HuH-7.5 (cell line): ENCODE data around the gene SPCS2.
A peak's percentile ranks its signal among the peaks of the same experiment; 100 is the strongest.
"Not testable (repeated sequence)": the region's sequence is repeated elsewhere in the genome, so short reads cannot be mapped to it uniquely, and the experiment has no call there.

ENCODE experiments used
- DNase-seq: peaks from one replicate; pipeline ENCODE4 v3.0.0; 2011; ENCODE audit warnings: low spot score

Gene SPCS2

GRCh38 chr11:74950374-74950969 lies 1.4 kb downstream of the SPCS2 start:
- no peak for DNase-seq

DNA sequence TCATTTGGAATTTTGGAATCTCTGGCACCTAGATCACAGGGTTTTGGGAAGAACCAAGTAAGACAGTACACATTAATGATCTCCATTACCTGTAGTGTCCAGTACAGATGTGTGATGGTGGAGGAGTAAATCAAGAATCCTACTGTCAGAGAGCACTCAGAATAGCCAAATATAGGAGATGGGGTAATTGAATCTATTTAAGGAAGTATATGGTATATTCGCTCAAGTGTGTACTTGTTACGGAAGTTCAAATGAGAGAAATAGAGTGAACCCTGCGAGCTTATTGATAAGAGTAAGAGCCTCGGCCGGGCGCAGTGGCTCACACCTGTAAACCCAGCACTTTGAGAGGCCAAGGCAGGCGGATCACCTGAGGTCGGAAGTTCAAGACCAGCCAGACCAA lies 2.2 kb downstream of the SPCS2 start:
- no peak for DNase-seq

DNA sequence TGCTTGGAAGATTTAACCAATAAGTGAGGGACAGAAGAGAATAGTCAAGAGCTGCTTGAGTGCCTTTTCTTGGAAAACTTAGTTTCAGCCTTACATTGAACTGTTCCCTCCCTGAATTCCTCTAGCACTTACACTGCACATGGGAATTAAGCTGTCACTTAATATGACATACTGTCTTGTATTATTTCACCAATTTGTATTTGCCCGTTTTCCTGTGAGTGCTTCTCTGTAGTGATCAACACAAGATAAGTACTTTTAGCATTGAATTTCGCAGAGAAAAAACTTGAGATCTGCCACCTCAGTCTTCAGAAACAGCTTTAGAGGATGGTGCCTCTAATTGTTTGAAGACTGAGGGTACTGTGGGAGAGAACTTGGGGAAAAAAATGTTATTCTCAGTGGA lies 3.7 kb downstream of the SPCS2 start:
- no peak for DNase-seq

GRCh38 chr11:74953451-74953850 lies 4.4 kb downstream of the SPCS2 start:
- no peak for DNase-seq

DNA sequence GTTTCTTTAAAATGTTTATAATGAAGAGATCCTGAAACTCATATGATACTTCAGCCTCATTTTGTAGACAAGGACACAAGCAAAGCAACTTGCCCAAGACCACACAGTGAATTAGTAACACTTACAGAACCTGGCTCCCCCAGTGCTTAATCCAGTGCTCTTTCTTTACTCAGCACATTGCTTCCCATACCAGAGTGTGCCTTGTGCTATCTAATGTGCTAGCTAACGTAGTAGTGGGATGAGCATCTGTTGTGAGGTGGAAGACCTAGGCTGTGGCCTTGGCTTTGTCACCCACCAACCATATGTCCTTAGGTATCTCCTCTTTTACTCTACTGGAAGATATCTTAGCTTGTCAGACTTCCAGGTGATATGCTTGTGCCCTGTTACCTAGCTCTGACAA lies 5.1 kb downstream of the SPCS2 start:
- no peak for DNase-seq

DNA sequence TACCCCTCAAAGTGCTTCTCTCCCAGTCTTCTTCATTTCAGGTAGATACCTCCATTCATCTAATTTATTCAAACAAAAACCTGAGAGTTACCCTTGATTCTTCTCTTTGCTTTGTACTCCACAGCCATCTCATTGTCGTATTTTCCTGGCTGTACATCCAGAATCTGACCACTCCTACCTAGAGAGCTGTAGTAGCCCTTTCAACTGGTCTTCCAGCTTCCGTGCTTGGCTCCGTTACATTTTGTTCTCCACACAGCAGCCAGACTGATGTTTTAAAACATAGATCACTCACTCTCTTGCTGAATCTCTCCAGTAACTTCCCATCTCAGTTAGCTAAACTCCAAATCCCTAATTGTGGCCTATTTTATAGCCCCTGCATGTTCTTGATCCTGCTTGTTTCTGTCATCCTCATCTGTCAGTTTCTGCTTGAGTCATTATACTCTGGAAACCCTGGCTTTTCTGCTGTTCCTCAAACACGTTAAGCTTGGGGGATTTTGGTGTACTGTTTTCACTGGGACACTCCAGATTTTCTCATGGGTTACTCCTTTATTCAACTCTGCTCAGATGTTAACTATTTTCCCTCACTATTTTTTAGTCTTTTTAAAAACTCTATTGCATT lies 7.4 kb downstream of the SPCS2 start:
- DNase-seq: no peak

- no peak for DNase-seq
Measured at GRCh38 chr11:74957937-74958629, 9.0 kb downstream of the SPCS2 start.

GRCh38 chr11:74960128-74960527 lies 11.1 kb downstream of the SPCS2 start:
- DNase-seq: not testable (repeated sequence)

GRCh38 chr11:74966651-74967050 lies 17.6 kb downstream of the SPCS2 start:
- DNase-seq: no peak

- no peak for DNase-seq
Measured at GRCh38 chr11:74970852-74971395, 21.9 kb downstream of the SPCS2 start.

DNA sequence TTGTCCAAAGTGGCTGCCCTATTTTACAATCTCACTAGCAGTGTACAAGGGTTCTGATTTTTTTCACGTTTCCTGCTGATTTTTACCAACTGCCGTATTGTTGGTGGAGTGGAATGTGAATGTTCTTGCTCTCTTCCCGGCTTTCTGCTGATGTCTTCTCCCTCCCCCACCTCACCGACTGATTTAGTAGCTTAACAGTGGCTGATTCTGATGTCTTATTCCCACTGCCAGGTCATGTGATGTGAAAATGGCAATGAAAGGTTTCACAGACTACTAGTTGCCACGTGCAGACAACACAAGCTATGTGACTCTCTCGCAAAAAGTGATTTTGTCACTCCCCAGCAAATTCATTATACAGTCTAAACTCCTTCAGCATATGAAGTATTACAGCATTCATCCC lies 22.4 kb downstream of the SPCS2 start:
- no peak for DNase-seq

DNA sequence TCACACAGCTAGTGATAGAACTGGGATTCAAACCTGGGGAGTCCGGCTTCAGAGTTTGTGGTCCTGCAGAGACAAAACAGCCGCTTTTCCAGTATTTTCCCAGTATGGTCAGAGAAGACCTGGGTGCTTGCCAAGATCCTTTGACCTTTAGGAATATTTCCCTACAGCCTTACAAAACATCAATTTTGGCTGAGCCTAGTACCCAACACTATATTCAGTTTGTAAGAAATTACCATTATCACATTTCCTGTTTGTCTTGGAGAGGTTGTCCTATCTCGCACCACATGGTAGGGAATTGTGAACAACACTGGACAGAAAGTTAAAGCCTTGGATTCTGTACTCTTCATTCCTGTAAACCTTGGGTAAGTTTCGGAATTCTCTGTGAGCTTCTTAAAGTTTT lies 29.0 kb downstream of the SPCS2 start:
- DNase-seq: no peak

GRCh38 chr11:74980634-74981033 lies 31.6 kb downstream of the SPCS2 start:
- DNase-seq: no peak

- no peak for DNase-seq
Measured at GRCh38 chr11:74981888-74982287, 32.8 kb downstream of the SPCS2 start.

DNA sequence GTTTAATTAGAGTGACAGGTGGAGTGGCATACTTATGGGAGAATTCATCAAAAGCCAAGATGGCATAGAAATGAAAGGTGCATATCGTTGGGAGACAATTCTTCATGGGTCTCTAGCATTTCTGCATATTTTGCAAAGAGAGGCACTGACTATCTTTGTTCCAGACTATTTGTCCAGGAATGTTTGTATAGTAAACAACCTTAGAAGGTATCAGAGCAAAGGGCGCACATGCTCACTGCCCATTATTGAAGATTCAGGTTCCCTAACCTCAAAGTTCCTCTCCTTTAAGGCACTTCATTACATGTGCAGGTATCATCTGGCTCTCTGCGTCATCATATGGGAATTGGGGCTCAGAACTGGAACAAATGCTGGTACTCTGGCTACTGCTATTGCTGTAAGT lies 35.0 kb downstream of the SPCS2 start:
- DNase-seq: no peak

DNA sequence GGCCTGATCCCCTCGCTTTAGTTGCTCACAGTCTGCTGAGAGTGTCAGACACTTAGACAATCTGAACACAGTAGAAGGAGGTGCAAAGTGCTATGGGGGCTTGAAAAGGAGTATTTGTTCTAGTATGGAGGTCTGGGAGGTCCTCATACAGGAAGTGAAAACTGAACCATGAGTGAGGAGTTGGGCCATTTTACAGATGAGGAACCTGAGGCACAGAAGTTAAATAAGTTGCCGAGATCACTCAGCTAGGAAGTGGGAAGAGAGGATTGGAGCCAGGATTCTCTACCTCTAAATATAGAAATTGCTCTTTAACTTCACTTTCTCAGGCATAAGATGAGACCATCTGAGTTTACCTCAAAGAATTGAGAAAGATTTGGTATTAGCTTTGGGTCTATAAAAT lies 35.7 kb downstream of the SPCS2 start:
- DNase-seq: no peak

DNA sequence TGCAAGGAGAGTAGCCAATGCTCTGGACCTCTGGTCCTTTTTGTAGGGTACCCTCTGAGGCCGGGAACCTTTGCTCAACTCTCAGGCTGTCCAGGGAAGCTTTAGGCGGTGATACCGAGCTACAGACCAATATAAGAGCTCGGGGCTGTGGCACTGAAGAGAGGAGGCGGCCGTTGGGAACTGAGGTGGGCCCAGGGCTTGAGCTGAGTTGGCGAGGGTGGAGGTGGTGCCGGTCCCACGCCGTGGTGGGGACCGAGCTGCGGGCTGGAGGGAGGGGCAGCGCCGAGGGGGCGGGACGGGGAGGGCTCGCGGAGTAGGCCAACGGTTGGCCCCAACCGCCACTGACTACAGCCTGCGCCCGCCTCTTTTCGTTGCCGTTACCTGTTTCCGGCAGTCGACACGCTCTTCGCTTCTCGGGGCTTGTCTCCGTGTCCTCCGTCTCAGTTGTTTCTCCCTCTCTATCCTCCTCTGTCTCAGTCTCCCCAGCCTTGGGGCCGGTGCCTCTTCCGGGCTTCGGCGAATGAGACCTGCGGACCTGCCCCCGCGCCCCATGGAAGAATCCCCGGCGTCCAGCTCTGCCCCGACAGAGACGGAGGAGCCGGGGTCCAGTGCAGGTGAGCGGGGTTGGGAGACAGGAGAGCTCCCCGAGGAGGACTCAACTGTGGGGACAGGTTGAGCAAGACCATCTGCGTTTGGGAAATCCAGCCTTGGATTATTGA lies 39.6 kb downstream of the SPCS2 start, which contains the start of gene NEU3:
NEU3 (plus strand) TSS at position 393 of the 719 bp plus-strand sequence; CDS start at position 521, 128 bp downstream.
- DNase-seq: peak; percentile 48

- DNase-seq: peak; percentile 23
Measured at GRCh38 chr11:74989260-74989638, 40.2 kb downstream of the SPCS2 start.

DNA sequence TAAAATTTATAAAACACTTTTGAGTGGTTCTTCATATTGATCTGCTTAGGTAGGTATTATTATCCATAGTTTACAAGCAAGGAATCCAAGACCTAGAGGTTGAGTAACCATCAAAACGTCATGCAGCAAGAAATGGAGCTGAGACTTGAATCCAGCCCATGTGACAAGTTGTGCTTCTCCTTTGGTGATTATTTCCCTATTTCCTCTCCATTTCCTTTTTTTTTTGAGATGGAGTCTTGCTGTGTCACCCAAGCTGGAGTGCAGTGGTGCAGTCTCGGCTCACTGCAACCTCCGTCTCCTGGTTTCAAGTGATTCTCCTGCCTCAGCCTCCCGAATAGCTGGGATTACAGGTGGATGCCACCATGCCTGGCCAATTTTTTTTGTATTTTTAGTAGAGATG lies 41.1 kb downstream of the SPCS2 start:
- not testable (repeated sequence) for DNase-seq

- no peak for DNase-seq
Measured at GRCh38 chr11:74990941-74991340, 41.9 kb downstream of the SPCS2 start.

- no peak for DNase-seq
Measured at GRCh38 chr11:74992852-74993251, 43.8 kb downstream of the SPCS2 start.

- DNase-seq: no peak
Measured at GRCh38 chr11:75000975-75001354, 51.9 kb downstream of the SPCS2 start.

DNA sequence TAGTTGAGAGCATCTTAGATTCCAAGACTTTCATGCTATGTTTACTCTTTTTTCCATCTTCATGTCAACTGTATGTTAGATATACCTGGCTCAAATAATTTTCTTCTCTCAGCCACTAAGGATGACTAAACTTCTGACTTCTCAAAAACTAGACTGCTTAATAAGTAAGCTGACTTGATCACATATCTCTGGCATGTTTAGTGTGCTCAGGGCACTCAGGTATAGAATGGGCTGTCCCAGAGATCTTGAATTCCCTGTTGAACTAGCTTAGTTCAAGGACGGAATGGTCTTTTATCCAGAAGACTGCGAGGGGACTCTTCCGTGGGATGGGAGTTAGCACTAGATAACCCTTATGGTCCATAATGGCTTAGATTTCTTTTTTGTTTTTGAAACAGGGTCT lies 52.6 kb downstream of the SPCS2 start:
- DNase-seq: no peak
